ENCODE results near the gene HS3ST3A1.

DNA sequence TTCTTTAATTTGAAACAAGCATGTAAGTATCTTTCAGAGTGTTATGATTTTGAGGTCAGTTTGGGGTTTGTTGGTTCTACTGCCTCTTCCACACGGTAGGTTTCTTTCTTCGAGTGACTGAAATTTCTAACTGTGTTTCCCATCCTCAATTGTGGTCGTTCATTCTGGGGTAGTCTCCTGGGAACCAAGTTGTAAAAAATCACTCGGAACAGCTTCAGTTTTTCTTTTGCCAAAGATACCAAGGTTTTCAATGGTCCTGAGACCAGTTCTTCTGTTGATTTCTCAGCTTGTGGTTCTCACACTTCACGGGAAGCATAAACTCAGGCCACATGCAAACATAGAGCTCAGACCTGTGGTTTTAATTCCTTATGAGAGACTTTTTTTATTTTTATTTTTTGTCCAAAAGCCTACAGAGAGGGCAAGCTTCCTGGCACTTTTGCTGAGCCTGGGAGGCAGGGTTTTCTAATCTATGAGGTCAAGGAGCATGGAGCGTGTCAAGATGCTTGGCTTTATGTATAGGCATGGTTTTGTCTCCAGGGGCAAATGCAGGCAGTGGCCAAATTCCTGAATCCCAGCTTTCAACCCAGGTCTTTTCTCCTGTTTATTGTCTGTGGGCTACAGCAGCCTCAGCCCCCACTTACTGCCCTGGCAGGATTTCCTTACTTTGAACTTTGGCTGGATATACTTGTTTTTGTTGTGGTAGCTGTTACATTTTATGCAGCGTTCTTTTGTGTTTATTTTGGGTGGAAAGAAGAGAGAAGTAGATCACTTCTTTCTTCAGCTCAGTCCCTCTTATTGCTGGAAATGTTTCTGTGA is 32.9 kb downstream of the HS3ST3A1 start:
- TF ChIP-seq CTCF (IDR thresholded peaks at IDR 0.05; ENCODE audit: low read length) (no peak), EZH2 (optimal IDR thresholded peaks at IDR 0.05; ENCODE audit: low read depth, low read length) (no peak), EZH2phosphoT487 (IDR thresholded peaks at IDR 0.05; ENCODE audit: low read length) (no peak)
